OCI-LY7 (cell line): Measurements from ENCODE around the gene SLC9C2. TPM values are rescaled to one million over a fixed set of nuclear protein-coding genes. Genes with fewer than 3 reads are reported as not detected.

ENCODE experiments used
- BruUV-seq: library from RNA; stranded (reverse); fragments of 400-500 nt; replicated peaks from 2 replicates; lab custom pipeline; 2021; lab: Mats Ljungman, UMichigan
- CTCF ChIA-PET: fragments of 300-600 bp; sonication (Branson Sonifier 250); formaldehyde crosslinking; loops from one replicate; lab custom pipeline; 2022; ENCODE audit warnings: antibody characterized with exemption; ENCODE audit not compliant: unreplicated experiment; lab: Charles Lee
- POLR2A ChIA-PET: fragments of 300-600 bp; sonication (Branson Sonifier 250); formaldehyde crosslinking; loops from one replicate; lab custom pipeline; 2022; ENCODE audit warnings: antibody characterized with exemption; lab: Charles Lee
- DNase-seq: peaks from one replicate; pipeline ENCODE4 v3.0.0-alpha.2; 2015; ENCODE audit warnings: low spot score
- H2AFZ ChIP-seq: fragments of 200-600 bp; sonication (generic), shearing (Covaris generic); 2 replicates; pipeline ENCODE4 v1.6.1; 2014; ENCODE audit warnings: mild to moderate bottlenecking, antibody characterized with exemption, low read length, moderate library complexity
- H3K27ac ChIP-seq: fragments of 200-600 bp; sonication (generic); 2 replicates; pipeline ENCODE4 v1.5.1; 2014; ENCODE audit warnings: mixed run types, low read depth, mild to moderate bottlenecking, moderate library complexity, low read length, inconsistent platforms; ENCODE audit not compliant: poor library complexity, severe bottlenecking
- H3K36me3 ChIP-seq: fragments of 200-600 bp; sonication (generic); 2 replicates; pipeline ENCODE4 v1.6.1; 2014; ENCODE audit warnings: mild to moderate bottlenecking, antibody characterized with exemption, low read length, moderate library complexity, mixed read lengths; ENCODE audit not compliant: insufficient read depth
- H3K4me1 ChIP-seq: fragments of 200-600 bp; sonication (generic); 2 replicates; pipeline ENCODE4 v1.5.1; 2014; ENCODE audit warnings: mild to moderate bottlenecking, low read length; ENCODE audit not compliant: insufficient read depth, poor library complexity, severe bottlenecking
- H3K4me2 ChIP-seq: fragments of 200-600 bp; sonication (generic); 2 replicates; pipeline ENCODE4 v1.6.1; 2014; ENCODE audit warnings: mild to moderate bottlenecking, low read length
- H3K4me3 ChIP-seq: fragments of 200-600 bp; sonication (generic); 2 replicates; pipeline ENCODE4 v1.5.1; 2014; ENCODE audit warnings: mild to moderate bottlenecking, low read depth, low read length; ENCODE audit not compliant: poor library complexity, severe bottlenecking
- H3K79me2 ChIP-seq: fragments of 200-600 bp; sonication (generic); 2 replicates; pipeline ENCODE4 v1.6.1; 2016; ENCODE audit warnings: low read depth, mild to moderate bottlenecking, low read length, moderate library complexity, mixed read lengths; ENCODE audit not compliant: insufficient read depth
- H3K9me2 ChIP-seq: fragments of 200-600 bp; sonication (generic); 2 replicates; pipeline ENCODE4 v1.6.1; 2016; ENCODE audit warnings: mild to moderate bottlenecking, low read length, mixed read lengths; ENCODE audit not compliant: insufficient read depth
- H3K9me3 ChIP-seq: fragments of 200-600 bp; sonication (generic); 2 replicates; pipeline ENCODE4 v1.6.1; 2014; ENCODE audit warnings: mild to moderate bottlenecking, mixed run types, low read length, mixed read lengths
- H4K20me1 ChIP-seq: fragments of 200-600 bp; sonication (generic); 2 replicates; pipeline ENCODE4 v1.6.1; 2014; ENCODE audit warnings: mild to moderate bottlenecking, antibody characterized with exemption, low read length, moderate library complexity, mixed read lengths; ENCODE audit not compliant: insufficient read depth
- CTCF ChIP-seq: fragments of 200-600 bp; sonication (generic); conservative IDR thresholded peaks from 2 replicates; pipeline ENCODE4 v1.5.1; 2014; ENCODE audit warnings: mild to moderate bottlenecking, antibody characterized with exemption, low read length, moderate library complexity, mixed read lengths
- EZH2phosphoT487 ChIP-seq: fragments of 200-600 bp; sonication (generic); IDR thresholded peaks from 2 replicates; pipeline ENCODE4 v1.6.1; 2018; ENCODE audit warnings: low read depth, borderline replicate concordance, mild to moderate bottlenecking, mixed run types, antibody characterized with exemption, low read length, moderate library complexity, mixed read lengths
- intact Hi-C: fragments of 100-400 bp; cut with micrococcal nuclease; formaldehyde crosslinking; loops from one replicate; pipeline ENCODE4 v1.10.0; 2022; ENCODE audit not compliant: unreplicated experiment
- total RNA-seq, 2 experiments: library from RNA; depleted of rRNA in 1 of 2; stranded (reverse); fragments of >200 nt in 1 of 2; shearing (Covaris generic) in 1 of 2; gene quantifications; 2 replicates each; pipeline ENCODE4 v1.2.3, GENCODE V29; 2014 to 2022

Gene SLC9C2
- total RNA-seq, 2 experiments from 2014 or later = not detected

DNA sequence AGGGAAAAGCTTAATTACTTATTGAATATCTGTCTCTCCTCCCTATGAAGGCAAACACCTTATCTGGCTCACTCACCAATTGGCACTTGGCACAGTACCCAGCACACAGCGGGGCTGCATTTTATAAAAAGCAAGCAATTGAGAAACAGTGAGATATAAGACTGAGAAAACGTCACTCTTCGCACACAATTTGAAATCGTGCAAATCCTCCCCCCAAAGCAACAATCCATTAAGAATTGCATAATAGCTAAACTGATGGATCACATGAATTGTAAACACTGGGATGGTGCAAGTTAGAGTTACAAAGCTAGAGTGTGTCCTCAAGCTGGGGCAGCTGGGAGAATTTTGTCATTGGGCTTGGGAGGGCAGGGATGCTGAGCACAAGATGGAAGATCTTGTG, 98.6 kb downstream of the SLC9C2 start:
- Histone ChIP-seq H3K79me2 (no peaks in the 10 kb centered on the region), H4K20me1 (no peaks in the 10 kb centered on the region), H3K9me3 (no peaks in the 10 kb centered on the region), H2AFZ (no peak overlapping the region), H3K4me2 (no peak overlapping the region), H3K36me3 (no peaks in the 10 kb centered on the region), H3K4me1 (no peaks in the 10 kb centered on the region), H3K4me3 (no peak overlapping the region), H3K9me2 (no peaks in the 10 kb centered on the region), H3K27ac (no peak overlapping the region)
- TF ChIP-seq CTCF = no peak
- TF ChIP-seq EZH2phosphoT487 = no peak
- DNase-seq = no peak
- CTCF ChIA-PET = no interaction called here
- intact Hi-C loops = no loop called here
- BruUV-seq = no TSS peak
- POLR2A ChIA-PET = no interaction called here

DNA sequence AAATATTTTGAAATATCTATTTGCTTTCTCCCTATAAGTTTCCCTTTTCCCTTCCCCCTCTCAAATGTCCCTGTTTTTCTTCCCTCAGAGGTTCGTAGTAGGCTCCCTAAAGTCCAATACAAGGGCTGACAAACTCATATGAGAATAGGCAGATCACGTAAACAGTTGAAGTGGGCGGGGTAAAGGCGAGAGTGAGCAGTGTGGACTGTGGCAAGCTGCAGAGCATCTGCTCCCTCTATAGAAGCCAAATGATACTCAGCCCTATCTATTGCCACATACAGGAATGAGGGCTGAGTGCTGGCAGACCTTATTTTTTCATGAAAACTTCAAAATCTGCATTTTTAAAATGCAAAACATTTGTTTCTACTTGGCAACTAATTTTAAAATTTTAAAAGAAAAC, 99.5 kb downstream of the SLC9C2 start:
- Histone ChIP-seq H3K9me2 (no peaks in the 10 kb centered on the region), H3K9me3 (no peaks in the 10 kb centered on the region), H3K27ac (no peak overlapping the region), H2AFZ (no peak overlapping the region), H3K36me3 (no peaks in the 10 kb centered on the region), H3K4me2 (no peak overlapping the region), H3K79me2 (no peaks in the 10 kb centered on the region), H4K20me1 (no peaks in the 10 kb centered on the region), H3K4me3 (no peak overlapping the region), H3K4me1 (no peaks in the 10 kb centered on the region)
- DNase-seq = no peak
- intact Hi-C loops = no loop called here
- BruUV-seq = no TSS peak
- ChIA-PET CTCF (no interaction called here), POLR2A (interaction anchor here (0.7 kb wide), 1 partner anchor 845 kb away, joined by 3 read pairs; no protein-coding TSS in a partner anchor)
- TF ChIP-seq EZH2phosphoT487 (no peak), CTCF (no peak)

DNA sequence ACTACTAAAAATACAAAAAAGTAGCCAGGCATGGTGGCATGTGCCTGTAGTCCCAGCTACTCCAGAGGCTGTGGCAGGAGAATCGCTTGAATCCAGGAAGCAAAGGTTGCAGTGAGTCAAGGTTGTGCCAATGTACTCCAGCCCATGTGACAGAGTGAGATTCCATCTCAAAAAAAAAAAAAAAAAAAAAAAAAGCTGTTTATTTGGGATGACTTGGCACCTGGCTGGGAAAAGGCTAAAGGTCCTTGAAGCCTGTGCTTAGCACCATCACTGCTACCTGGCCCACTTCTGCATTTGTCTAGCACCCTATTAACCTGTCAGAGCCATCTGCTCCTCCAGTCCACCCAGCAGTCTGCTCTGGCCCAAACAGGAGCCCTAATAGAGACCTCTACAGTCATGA, 100.8 kb downstream of the SLC9C2 start:
- CTCF ChIA-PET = no interaction called here

More for the DNA sequence above, 100.8 kb downstream of the SLC9C2 start:
- H3K79me2 ChIP-seq = no peaks in the 10 kb centered on the region
- TF ChIP-seq EZH2phosphoT487 (no peak), CTCF (no peak)
- intact Hi-C loops = no loop called here
- POLR2A ChIA-PET = no interaction called here
- peaks cover 6% of the 10 kb centered on the region for H3K9me3 ChIP-seq
- H3K4me1 ChIP-seq = no peaks in the 10 kb centered on the region
- H4K20me1 ChIP-seq = no peaks in the 10 kb centered on the region
- no peaks in the 10 kb centered on the region for H3K9me2 ChIP-seq
- no peak overlapping the region for H3K4me3 ChIP-seq
- no peak for DNase-seq
- BruUV-seq = no TSS peak
- no peak overlapping the region for H2AFZ ChIP-seq
- H3K4me2 ChIP-seq = no peak overlapping the region
- H3K36me3 ChIP-seq = no peaks in the 10 kb centered on the region
- no peak overlapping the region for H3K27ac ChIP-seq
